Suppressor macrophage (primary cell): ENCODE results near the gene TENT4B.

Experiments
- DNase-seq, 4 experiments: peaks; one replicate each; pipeline ENCODE4 v3.0.0-alpha.2; 2020 to 2022

The TENT4B gene

DNA sequence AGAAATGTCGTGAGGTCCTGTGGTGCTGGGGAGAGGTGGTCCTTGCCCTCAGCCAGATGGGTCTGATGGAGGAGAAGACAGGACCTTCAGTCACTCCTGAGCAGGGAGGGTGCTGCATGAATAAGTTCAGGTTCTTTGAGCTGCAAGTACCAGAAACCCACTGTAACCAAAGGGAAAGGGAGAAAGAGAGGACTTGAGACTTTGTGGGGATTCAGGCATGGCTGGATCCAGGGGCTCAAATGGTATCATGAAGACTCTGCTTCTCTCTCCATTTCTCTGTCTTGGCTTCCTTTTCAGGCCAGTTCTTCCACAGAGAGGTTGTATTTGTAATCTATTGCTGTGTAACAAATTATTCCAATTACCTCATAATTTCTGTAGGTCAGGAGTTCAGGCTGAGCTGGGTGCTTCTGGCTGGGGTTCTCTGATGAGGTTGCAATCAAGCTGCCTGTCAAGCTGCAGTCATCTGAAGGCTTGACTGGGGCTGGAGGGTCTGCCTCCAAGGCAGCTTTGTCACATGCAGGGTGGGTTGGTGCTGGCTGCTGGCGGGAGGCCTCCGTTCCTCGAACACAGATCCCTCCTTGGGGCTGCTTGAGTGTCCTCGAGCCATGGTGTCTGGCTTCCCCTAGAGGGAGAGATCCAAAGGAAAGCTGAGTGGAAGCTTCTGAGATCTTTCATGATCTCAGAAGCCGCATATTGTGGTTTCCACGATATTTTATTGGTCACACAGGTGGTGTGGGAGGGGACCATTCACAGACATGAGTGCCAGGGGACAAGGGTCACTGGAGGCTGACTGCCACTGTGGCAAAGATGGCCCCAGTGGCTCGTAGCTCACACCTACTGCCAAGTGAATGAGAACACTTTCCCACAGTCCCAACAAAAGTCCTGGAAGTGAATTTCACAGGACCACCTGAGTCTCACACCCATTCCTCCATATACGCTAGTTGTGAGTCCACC is 107.4 kb downstream of the TENT4B start:
- no peak for DNase-seq

GRCh38 chr16:50261160-50261706 is 108.1 kb downstream of the TENT4B start:
- no peak for DNase-seq

DNA sequence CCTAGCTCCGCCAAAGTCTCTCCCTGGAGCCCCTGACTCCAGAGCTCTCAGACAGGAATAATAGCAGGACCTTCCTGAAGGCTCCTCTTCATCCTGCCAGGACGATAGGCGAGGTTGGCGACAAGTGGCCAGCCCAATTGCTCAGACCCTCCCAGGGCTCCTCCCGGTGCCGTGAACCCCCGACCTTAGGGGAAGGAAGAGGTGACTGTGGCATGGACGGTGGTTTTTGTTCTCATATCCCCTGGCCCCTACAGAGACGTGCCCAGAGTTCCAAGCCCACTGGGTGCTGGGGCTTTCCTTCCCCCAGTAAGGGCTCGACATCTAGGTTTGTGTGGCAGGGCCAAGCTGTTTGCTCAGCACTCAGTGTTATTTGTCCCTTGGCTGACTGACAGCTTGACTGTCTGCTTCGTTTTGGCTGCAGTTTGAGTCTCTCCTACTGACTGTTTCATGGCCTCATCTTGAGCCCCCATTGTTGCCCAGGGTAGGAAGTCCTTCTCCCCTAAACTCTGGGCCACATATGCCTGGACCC is 108.7 kb downstream of the TENT4B start:
- DNase-seq, result no peak

DNA sequence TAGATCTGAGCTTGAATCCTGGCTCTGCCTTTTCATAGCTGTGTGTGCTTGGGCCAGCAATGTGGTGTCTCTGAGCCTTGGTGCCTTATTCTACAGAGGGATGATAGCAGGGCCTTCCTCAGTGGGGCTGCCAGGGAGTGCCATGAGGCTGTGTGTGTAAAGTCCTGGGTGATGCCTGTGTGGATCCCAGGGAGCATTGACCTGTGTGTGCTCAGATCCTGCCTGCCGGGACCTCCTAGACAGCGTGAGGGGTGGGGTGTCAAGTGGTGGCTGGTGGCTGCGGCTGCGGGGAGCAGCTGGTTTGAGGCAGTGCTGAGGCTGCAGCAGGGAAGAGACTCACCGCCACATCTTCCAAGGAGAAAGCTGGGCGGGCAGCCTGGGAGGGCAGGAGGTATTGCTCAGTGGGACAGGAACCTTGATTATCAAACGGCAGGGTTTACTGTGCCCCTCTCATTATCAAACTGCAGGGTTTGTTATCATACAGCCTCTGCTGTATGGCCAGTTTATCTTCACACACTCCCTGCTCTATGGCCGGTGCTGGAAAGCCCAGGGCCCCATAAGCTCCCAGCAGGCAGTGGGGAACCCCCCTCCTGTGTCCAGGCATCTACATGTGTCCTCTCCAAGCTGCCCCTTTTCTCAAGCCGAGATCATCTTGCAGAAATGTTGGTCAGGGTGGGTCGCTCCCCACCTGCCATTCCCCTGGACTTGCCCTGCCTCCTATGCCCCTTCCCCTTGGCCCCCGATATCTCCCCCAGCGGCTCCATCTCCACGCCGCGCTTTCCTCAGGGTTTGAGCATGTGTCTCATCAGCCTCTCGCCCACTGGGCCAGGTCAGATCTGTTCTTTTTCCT is 110.2 kb downstream of the TENT4B start:
- DNase-seq, result no peak

DNA sequence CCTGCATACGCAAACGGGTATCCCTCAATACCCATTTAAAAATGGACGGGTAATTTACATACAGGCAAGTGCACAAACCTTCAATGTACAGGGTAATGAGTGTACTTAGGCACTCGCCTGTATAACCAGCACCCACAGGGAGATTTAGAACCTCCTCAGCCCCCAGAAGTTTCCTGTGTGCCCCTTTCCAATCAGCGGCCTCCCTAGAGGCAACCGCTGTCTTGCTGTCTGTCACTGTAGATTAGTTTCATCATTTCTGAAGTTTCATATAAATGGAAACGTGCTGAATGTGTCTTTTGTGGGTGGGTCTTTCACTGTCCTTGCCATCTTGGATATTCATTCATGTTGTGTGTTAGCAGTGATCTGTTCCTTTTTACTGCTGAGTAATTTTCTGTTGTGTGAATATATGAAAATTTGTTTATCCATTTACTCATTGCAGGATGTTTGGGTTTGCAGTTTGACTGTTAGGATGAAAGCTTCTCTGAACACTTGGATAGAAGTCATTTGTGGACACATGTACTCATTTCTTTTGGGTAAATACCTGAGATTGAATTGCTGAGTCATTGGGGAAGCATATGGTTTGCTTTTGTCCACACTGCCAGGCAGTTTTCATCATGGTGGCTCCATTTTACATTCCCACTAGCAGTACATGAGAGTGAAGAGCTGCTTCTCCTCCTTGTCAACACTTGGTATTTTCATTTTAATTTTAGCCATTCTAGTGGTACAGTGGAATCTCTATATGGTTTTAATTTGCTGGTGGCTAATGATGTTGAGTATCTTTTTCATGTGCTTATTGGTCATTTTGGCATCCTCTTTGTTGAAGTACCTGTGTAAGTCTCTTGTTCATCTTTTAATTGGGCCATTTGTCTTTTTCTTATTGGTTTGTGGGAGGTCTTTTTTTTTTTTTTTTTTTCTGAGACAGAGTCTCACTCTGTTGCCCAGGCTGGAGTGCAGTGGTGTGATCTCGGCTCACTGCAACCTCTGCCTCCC is 111.1 kb downstream of the TENT4B start:
- DNase-seq, result no peak

GRCh38 chr16:50265260-50265659 is 112.2 kb downstream of the TENT4B start:
- DNase-seq, result peak in 3 of 4 experiments; percentile 39 to 49 (median 41)

DNA sequence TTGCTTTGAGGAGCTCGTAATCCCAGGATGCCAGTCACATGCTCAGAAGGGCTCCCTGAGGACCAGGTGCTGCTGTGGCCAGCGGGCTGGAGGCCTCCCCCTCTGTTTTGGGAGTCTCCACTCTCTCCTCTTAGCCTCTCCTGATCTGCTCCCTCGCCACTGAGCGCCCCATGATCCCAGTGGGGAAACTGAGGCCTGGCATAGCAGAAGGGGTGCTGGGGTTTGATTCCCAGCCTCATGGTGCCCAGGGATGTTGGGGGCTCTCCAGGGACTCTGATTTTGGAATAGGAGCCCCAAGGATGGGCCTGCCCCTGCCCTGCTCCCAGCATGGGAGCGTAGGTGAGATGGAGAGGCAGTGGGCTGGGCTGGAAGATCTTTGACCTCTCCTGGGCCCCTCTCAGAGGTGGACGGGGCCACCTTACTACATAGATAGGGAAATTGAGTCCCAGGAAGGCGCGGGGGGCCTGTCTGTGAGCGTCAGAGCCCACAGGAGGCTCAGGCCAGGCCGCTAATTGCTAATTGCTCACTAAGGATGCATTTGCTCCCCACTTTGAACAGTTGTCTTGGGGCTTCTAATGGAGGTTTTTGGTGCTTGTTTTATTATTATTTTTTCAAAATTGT is 112.7 kb downstream of the TENT4B start:
- DNase-seq, result peak in 1 of 4 experiments; percentile 1

- peak; percentile 80 to 92 (median 90) for DNase-seq
Measured at GRCh38 chr16:50266337-50267091, 113.4 kb downstream of the TENT4B start, which contains the start of gene ADCY7. ADCY7 (plus strand) TSS chr16:50266551; CDS start chr16:50288180, 21,629 bp downstream.

GRCh38 chr16:50267151-50267631 is 114.1 kb downstream of the TENT4B start:
- peak in 1 of 4 experiments; percentile 19 for DNase-seq

GRCh38 chr16:50267651-50268050 is 114.5 kb downstream of the TENT4B start:
- DNase-seq, result peak; percentile 50 to 81 (median 74)

GRCh38 chr16:50268352-50268751 is 115.2 kb downstream of the TENT4B start:
- peak in 1 of 4 experiments; percentile 27 for DNase-seq

- peak in 1 of 4 experiments; percentile 0 for DNase-seq
Measured at GRCh38 chr16:50269061-50269705, 116.1 kb downstream of the TENT4B start.

- no peak for DNase-seq
Measured at GRCh38 chr16:50269769-50270509, 116.8 kb downstream of the TENT4B start.

DNA sequence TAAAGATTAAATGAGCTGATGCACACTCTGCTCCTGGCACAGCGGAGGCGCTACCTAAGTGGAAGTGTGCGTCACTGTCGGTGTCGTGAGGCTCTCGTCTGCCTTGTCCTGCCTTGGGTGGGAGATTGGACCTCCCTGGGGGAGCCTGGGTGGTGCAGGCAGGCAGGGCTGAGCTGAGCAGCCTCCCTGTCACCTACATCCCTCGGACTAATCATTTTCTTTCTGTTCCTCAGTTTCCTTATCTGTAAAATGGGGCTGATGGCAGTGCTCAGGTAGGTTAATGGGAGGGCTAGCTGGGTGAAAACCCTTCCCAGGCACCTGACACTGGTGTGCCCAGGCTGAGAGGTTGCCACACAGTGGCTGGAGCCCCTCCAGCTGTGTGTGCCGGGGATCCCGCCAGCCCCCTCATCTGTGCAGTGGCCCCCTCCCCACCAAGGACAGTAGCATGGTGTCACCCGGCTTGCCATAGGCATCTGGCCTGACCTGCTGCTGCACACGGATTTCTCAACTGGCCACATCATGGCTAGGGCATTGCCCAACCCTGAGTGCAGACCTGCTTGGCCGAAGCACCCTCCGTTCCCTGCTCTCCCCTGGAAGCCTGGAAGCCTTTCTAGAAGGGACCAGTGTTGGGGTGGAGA is 117.5 kb downstream of the TENT4B start:
- peak in 3 of 4 experiments; percentile 34 to 55 (median 47) for DNase-seq

- DNase-seq, result no peak
Measured at GRCh38 chr16:50271148-50272041, 118.3 kb downstream of the TENT4B start.

DNA sequence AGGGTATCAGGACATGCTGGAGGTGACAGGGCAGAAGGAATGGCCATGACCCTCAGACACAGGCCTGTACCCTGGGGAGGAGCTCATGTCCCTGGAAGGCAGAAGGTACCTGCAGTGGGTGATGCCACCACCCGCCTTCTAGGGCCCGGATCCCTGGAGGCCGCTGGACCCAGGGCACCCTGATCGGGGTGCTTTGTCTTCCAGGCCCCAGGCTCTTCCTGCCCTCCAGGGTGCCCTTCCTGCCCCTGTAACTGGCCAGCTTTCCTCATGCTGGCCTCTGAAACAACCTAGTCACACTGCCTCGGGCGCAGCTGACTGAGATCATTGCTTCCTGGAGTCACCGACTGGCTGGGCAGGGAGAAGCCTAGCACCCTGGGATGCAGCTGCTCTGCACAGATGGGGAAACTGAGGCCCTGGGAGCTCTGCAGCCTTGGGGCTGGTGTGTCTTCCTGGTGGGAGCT is 119.0 kb downstream of the TENT4B start:
- DNase-seq, result peak; percentile 36 to 72 (median 66)
